Fibroblast of the conjunctiva (primary cell): ENCODE results near the gene MID1.

Experiments
- DNase-seq: peaks from one replicate; pipeline ENCODE4 v3.0.0-alpha.2; 2010; ENCODE audit warnings: low read depth

MID1 gene

DNA sequence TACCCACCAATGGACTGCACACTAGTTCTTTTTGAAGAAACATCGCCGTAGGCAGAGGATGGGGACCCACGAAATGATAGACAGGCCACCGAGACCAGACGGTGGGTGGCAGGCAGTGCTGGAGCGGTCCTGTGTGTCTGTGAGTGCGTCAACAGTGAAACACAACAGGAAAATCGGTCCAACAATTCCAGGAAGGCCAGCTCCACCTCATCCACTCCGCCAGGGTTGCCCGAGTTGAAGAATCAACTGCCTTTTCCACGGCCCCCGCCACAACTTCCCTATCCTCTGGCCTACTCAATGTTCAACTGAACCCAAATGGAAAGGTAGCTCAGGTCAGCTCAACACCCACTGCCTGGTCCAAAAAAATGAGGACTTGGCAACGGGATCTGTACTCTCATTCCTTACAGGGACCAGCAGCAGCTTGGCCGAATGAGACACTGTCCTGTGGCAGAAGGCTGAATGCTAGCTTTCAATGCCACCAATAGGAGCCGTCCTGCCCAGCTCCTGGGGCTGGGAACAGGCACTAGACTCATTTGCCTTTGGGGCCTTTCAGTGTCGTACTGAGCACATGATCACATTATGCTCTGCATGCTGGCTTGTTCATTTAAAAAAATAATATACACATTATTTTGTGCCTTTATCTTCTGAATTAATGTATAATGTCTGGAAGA lies 43.5 kb downstream of the MID1 start:
- DNase-seq, result no peak

DNA sequence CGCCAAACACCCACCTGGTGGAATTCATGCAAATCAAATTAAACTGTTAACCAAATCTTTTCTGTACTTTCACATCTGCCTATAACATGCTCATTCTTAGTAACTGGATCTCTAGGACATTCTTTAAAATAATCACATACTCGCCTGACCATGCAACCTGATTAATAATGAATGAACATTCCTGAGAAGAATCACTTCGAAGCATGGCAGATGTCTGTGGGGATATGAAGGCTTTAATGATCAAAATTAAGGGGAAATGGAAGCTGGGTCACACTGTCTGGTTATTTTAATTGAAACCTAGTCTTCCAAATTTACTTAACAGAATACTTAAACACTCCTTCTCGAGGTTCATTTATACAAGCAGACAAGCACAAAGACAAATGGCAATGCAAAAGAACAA lies 44.2 kb downstream of the MID1 start:
- DNase-seq, result no peak

DNA sequence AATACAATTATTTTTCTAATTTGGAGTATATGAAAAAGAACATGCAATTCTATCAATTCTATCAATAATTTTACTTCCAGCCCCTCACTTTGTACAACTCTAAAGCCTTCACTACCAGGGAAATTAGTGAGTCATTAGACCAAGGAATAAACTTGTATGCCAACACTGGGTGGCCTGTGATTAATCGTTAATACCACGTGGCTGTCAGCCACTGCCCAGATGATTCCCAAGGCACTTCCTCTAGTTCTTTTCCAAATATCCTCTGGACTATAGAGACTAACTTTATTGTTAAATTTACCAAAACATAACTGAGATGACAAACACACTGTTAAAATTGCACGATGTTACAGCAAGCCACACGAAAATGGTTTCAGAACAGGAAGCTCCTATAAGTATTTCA lies 45.7 kb downstream of the MID1 start:
- DNase-seq, result no peak

DNA sequence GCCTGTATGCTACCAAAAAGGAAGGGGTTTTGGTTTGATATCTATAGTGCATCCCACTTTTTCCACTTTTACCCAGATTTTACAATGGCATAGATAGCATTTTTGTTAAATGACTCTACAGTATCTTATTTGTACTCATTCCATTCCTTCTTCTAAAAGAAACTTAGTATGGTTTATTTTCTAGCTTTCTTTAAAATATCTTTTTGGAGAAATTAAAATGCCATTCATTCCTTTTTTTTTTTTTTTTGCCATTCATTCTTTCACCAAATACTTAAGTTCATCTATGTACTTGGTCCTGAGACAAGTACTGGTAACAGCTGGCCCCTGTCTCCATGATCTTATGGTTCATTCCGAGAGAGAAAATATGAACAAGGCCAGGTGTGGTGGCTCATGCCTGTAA lies 49.1 kb downstream of the MID1 start:
- no peak for DNase-seq

DNA sequence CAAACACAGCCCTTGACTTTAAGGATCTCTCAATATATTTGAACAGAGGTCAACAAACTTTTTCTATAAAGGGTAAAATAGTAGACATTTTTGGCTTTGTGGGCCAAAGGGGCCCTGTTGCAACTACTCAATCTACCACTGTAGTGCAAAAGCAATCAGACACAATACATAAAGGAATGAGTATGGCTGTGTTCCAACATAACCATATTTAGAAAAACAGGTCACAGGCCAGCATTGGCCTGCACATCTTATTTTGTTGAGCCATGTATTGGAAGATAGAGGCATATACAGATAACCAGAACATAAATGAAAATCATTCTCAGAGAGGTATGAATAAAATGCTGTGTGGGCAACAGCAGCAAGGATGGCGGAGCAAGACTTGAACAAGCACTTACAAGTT lies 49.8 kb downstream of the MID1 start:
- DNase-seq, result no peak

DNA sequence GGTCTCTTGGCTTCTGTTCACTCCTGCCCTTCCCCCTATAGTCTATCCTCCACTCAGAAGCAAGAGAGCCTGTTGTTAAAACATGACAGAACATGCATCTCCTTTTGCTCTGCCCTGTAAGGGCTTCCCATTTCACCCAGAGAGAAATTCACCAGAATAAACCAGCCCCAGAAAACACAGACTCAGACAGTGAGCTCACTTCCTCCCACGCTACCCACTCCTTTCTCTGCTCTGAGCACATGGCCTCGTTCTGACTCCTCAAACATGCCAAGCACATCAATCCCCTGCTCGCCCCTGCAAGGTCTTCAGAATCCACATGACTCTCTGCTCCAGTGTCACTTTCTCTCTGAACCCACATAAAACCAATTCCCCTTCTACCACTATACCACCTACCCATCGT lies 50.4 kb downstream of the MID1 start:
- DNase-seq, result no peak

DNA sequence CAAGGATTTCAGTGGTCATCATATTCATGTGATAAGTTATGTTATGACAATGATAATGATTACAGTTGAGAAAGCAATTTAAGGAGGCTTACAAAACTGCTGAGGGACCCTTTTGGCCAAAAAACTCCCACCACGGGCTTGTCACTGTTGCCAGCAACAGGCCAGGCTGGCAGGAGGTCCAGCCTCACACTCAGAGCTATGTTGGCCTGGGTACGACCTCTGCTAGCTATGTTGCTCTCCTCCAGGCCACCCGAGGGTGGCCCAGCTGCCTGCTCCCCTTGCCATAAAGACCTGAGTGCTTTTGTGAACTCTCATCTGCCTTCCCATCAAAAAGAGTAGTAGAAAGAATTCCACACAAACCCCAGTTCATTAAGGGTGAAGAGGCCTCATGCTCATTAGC lies 52.0 kb downstream of the MID1 start:
- DNase-seq, result no peak

DNA sequence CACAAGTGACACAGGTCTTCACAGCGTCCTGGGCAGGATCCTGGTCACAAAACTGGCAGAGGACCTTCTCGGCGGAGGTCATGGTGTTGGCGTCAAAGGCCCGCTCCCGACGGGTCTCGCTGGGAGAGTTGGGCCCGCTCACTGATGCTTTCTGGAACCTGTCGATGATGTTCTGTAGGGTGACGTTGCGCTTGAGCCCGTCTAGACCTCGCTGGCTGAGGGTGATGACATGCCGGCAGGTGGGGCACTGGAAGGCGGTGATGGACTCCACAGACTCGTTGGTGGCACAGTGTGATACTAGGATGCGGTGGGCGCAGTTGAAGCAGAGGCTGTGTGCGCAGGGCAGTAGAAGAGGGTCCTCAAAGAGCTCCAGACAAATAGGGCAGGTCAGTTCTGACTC lies 53.2 kb downstream of the MID1 start:
- DNase-seq, result no peak

DNA sequence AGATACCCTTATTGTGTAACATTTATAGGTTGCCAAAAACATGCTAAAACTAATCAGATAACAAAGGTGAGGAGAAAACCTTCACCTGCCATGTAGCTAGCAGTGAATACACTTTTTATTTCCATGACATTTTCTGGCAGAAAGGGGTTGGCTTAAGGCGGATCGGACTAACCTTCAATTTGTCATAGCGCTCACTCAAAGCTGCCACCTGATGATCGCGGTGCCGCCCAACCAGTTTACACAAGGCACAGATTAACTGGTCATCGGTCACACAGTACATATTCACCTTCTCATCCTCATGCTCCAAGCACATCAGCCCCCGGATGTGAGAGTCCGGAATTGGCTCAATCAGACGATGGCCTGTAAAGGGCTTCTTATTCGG lies 53.7 kb downstream of the MID1 start:
- no peak for DNase-seq

DNA sequence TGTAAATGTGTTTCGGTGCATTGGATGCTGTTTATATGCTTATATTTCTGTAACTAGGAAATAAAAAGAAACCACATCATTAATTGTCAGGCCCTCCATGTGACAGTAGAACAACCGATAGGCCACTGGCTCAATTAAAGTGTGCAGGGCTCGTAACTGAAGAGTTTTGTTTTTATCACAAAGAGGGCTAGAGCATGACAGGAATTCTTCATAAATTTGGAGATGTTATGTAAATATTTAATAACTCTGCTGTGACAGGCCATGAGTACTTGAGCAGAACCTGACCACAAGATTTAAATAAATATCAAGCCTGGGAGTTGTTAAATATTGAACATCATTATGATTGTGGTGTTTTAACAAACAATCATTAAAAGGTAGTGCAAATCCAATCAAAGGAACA lies 55.9 kb downstream of the MID1 start:
- DNase-seq, result no peak

DNA sequence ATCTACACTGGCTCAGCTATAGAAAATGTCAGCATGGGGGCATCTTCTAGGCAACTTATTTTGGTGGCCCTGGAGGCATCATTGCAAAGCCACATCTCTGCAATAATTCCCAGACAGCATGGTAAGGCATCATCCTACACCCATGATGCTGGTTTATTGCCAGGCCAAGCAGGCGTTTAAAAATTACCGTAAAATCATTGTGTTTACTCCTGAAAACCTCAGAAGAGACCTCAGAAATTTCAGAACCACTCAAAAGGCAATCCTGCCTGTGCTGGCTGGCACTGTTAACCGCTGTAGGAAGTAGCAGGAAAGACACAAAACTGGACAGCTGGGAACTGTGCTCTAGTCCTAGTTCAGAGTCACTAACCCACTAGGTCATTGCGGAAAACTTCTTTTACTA lies 63.2 kb downstream of the MID1 start:
- DNase-seq, result no peak

DNA sequence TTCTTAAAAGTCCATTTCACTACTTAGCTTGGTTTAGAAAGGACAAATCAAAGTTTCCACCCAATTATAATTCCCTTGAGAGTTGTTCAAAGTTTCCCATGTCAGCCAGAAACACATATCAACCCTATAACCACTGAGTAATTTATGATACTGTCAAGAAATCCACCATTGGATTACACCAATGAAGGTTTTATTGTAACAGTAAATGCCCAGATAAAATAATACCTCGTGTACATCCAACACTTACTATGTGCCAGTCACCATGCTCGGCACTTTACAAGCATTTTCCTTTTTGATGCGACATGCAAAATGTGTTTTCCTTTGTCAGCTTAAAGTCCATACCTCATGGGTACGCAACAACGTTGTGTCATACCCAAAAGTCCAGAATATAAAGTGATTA lies 64.0 kb downstream of the MID1 start:
- no peak for DNase-seq

DNA sequence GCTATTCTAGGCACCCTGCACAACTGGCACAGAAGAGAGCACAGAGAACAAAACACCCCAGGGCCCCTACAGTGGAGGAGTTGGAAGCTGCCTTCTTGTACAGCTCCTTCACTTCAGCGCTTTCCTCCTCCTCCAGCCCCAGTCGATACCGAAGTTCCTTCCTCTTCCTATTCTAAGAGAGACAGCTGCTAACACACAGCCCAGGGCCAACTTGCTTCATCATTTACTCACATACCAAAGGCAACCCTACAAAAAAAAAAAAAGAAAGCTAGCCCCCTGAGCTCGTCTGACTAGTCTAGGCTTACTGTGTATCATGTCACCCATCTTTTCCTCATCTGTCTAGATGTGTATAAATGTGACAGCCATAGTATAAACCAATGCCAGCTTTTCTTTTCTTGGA lies 64.5 kb downstream of the MID1 start:
- DNase-seq, result no peak

DNA sequence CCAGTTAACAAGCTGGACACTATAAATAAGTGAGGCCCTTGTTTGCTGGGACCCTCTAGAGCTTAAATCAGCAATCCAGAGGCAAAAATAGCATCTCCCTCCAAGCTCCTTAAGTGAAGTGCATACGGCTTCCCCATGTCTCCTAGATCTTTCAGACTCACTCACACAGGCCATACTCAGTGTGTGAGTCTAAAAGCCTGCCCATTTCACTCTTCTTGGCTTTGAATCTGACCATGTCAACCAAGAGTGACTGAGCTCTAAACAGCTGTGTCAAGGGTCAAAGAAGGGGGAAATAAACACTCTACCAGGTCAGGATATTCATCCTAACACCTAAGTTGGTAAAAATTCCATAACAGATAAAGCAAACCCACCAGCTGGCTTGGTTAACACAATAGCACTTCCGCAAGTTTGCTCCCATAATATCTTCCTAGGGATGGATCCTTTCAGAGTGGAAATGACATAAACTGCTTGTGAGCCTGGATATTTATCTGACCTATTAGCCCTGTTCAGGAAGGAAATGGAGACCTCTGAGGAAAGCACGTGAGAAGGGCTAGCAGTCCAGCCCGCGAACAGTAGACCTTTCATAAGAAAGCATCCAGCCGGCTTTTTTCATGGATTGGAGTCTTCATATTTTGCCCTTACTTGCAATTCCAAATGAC lies 65.6 kb downstream of the MID1 start:
- no peak for DNase-seq

DNA sequence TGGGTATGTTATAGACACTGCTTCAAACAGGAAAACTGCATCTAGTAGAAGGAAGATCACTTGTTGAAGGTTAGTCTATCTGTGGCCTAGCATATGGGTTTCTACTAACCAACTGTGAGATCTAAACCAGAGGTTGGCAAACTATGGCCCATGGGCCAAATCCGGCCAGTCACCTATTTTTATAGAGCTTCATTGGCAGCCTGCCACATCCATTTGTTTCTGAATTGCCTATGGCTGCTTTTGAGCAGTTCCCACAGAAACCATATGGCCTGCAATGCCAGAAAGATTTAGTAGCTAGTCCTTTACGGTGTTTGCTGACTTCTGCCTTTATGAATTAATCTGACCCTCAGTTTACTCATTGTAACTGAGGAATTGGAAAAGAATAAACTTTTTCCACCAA lies 71.1 kb downstream of the MID1 start:
- DNase-seq, result no peak

DNA sequence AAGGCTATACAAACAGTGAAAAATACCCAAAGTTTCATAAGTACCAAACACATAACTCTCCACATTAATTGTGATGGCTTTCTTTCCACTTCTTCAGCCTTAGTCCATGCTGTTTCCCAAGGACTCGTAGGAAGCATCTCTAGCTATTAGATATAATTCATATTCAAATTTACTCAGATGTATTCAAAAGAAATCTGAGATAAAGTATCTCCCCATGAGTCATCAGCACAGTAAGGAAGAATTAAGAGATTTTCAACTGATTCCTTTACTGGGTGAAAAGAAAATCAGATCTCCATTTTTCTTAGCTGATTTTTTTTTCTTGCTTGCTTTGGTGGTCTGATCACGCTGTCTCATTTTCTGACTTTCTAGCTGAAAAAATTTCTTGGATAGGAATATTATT lies 71.7 kb downstream of the MID1 start:
- no peak for DNase-seq

DNA sequence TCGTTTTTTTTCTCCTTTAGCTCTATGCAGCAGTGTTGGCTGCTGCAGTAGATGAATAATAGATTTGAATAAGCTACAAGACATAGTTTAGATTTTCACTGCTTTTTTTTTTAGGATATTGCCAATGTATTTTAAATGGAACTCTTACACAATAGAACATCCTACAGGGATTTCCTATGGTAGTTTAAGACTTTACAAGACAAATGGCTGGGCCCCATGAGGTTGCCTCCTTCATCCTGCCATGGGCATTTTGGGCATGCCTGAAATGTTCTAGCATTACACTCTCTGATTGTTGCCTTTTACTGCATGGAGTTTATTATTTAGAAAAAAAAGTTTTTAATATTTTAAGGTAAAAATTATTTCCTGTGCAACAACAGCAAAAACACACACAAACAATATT lies 74.5 kb downstream of the MID1 start:
- no peak for DNase-seq

DNA sequence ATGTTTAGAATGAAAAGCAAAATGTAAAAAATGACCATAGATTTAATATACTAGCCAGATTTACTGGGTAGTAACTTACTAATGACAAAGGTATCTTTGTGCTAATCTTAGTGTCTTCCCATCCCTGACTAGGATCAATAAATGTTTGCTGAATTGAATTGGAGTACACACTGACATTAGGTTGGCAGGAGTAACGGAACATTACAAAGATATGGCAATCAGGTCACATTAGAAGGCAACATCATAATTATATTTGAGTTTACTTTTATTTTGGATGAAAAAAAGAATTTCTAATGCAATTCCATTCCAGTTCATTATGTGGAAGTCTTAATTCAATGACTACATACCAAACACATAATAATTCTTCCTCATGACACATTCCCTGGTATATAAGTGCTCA lies 77.8 kb downstream of the MID1 start:
- no peak for DNase-seq

DNA sequence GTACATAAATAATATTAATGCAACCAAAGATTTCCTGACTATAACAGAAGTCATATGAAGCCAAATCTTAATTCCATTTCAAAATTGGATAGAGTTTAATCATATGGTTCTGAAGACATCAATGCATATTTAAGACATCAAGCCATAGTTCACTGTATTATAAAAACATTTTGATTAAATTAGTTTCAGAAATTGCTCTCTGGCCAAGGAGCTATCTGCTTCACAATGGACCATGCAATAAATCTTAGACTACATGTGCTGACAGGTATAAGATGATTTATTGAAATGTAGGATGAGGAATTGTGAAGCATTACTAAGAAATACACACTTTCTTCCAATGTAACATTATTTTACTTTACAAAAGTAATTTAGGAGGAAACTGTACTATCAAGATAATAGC lies 81.6 kb downstream of the MID1 start:
- DNase-seq, result no peak

DNA sequence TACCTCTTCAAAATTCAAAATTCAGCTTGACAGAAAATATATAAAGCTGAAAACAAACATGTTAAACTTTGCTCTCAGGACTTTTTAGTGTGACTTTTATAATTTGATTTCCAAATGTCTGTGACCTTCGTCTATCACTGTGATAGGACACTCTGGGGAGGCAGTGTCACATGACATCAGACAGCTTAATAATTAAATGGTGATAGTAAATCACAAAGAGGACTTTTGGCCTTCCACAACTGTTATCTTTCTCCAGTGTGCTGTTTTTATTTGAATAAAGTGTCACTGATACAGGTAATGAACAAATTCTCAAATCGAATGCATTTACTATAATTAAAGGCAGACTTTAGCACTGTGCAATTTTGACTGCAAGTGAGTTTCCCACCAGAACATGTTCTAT lies 83.1 kb downstream of the MID1 start:
- DNase-seq, result no peak

DNA sequence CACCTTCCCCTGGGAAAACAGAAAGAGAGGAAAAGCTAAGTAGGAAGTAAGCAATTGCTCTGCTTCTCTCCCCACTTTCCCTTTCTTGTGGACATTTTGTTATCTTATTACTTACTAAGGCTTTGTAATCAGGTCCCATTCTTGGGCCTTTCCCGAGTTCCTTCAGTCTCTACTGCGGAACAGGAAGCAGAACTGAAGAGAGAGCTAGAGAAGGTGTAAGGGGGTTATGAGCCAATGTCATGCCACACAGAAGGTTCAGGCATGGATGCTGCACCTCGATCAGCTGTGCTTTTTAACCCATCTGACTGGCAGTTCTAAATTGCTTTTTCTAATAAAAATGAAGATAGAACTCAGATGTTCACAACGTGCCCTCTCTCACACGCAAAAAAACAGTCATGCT lies 83.6 kb downstream of the MID1 start:
- DNase-seq, result no peak

DNA sequence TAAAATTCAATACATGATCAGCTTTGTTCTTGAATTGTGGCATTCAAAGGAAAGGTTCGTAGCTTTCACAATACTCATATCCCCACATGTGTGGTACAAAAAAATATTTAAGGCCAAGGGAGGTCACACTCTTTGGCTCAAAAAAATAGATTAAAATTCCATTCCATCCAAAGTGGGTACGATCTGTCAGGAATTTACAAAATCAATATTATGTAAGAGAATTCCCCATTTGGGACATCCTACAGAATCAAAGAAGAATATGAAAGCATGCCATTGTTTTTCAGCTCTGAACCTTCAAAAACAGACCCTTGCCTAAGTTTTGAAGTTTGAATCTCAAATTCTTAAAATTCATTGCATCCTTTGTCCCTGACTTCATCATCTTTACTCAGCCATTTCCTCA lies 85.8 kb downstream of the MID1 start:
- DNase-seq, result no peak

DNA sequence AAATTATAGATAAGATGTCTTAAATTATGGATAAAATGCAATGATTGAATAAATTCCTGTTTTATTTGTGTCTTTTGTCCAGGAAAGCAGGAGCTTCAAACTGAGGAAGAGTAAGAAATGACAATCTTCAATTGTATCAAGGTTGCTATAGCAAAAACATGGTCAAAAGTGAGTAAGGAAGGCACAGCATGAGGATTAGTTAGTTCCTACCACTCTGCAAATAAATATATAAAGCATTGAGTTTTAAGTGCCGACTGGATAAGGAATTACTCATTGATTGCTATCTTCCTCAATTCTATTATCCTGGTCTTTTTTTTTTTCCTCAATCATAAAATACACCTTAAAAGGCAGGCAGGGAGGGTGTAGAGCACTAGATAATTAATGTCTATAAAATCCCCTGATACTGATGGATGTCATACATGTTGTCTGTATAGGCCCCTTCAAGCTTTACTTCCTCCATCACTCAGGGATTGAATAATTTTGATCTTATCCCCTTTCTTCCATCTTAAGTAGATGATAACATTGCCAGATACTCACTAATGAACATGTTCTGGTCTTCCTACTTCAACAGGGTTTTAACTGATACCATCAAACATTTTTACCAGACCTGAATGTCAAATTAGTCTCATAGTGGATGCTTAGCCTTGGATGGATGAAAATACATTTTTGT lies 86.6 kb downstream of the MID1 start:
- DNase-seq, result no peak

DNA sequence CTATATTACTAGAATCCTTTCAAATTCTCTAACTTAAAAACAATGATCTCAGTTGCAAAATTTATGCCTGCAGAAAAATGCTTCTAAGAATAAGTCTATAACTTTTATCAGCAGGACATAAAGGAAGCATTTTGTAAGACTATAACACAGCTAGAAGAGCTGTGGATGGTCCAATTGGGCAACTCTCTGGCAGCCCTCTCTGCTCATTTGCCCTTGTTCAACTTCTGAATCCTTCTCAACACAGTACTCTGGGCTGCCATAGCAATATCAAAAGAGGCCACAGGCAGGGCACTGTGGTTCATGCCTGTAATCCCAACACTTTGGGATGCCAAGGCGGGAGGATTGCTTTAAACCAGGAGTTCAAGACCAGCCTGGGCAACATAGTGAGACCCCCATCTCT lies 88.5 kb downstream of the MID1 start:
- no peak for DNase-seq
